Measurements from ENCODE around the gene GRIK4.

GRCh38 chr11:120867024-120867423 is 355.5 kb downstream of the GRIK4 start:
- no peak for TF ChIP-seq POLR2AphosphoS5 (IDR thresholded peaks at IDR 0.05; ENCODE audit: low read depth)
- no peak for TF ChIP-seq CTCF (IDR thresholded peaks at IDR 0.05; ENCODE audit: insufficient read depth, low read length)
- no peak for TF ChIP-seq REST (IDR thresholded peaks at IDR 0.05; ENCODE audit: insufficient replicate concordance, low read depth)
